IPS-18c (cell line): ENCODE data around the gene DNAJB13.

Experiments
- H3K4me3 ChIP-seq: 2 replicates; pipeline ENCODE4 v1.7.0; 2013; ENCODE audit warnings: low read depth, mild to moderate bottlenecking, low read length, moderate library complexity; ENCODE audit not compliant: insufficient read depth
- H3K9me3 ChIP-seq: one replicate; pipeline ENCODE4 v1.6.1; 2013; ENCODE audit warnings: mild to moderate bottlenecking, low read length, moderate library complexity; ENCODE audit not compliant: control insufficient read depth, insufficient read depth

Gene DNAJB13

GRCh38 chr11:73988227-73988626 lies 37.4 kb downstream of the DNAJB13 start:
- H3K4me3 ChIP-seq = no peak overlapping the region
- no peaks in the 10 kb centered on the region for H3K9me3 ChIP-seq

- Histone ChIP-seq H3K4me3 (no peak overlapping the region), H3K9me3 (no peaks in the 10 kb centered on the region)
Measured at GRCh38 chr11:73989156-73989555, 38.3 kb downstream of the DNAJB13 start.

GRCh38 chr11:73990730-73991129 lies 39.9 kb downstream of the DNAJB13 start:
- Histone ChIP-seq H3K4me3 (no peak overlapping the region), H3K9me3 (no peaks in the 10 kb centered on the region)

- H3K4me3 ChIP-seq = no peak overlapping the region
- no peaks in the 10 kb centered on the region for H3K9me3 ChIP-seq
Measured at GRCh38 chr11:73991471-73992006, 40.7 kb downstream of the DNAJB13 start.

GRCh38 chr11:73995247-73995646 lies 44.4 kb downstream of the DNAJB13 start:
- H3K4me3 ChIP-seq = no peak overlapping the region
- no peaks in the 10 kb centered on the region for H3K9me3 ChIP-seq

GRCh38 chr11:73995731-73996130 lies 44.9 kb downstream of the DNAJB13 start:
- H3K4me3 ChIP-seq = no peak overlapping the region

GRCh38 chr11:73996161-73996747 lies 45.4 kb downstream of the DNAJB13 start:
- H3K4me3 ChIP-seq = no peak overlapping the region
- H3K9me3 ChIP-seq = no peaks in the 10 kb centered on the region

More at GRCh38 chr11:73995731-73996130, 44.9 kb downstream of the DNAJB13 start:
- H3K9me3 ChIP-seq = no peaks in the 10 kb centered on the region

- Histone ChIP-seq H3K9me3 (no peaks in the 10 kb centered on the region), H3K4me3 (no peak overlapping the region)
Measured at GRCh38 chr11:73997120-73997770, 46.4 kb downstream of the DNAJB13 start.

GRCh38 chr11:73998846-73999575 lies 48.2 kb downstream of the DNAJB13 start:
- H3K9me3 ChIP-seq = peaks cover 2% of the 10 kb centered on the region
- no peak overlapping the region for H3K4me3 ChIP-seq

- Histone ChIP-seq H3K4me3 (no peak overlapping the region), H3K9me3 (peaks cover 2% of the 10 kb centered on the region)
Measured at GRCh38 chr11:73999581-74000306, 48.9 kb downstream of the DNAJB13 start.

- peaks cover 2% of the 10 kb centered on the region for H3K9me3 ChIP-seq
- H3K4me3 ChIP-seq = no peak overlapping the region
Measured at GRCh38 chr11:74000307-74001133, 49.7 kb downstream of the DNAJB13 start.

- H3K9me3 ChIP-seq = peaks cover 2% of the 10 kb centered on the region
- no peak overlapping the region; the same call in 1 of the 2 replicates for H3K4me3 ChIP-seq
Measured at GRCh38 chr11:74001822-74002286, 51.0 kb downstream of the DNAJB13 start.

GRCh38 chr11:74002832-74003231 lies 52.0 kb downstream of the DNAJB13 start:
- Histone ChIP-seq H3K9me3 (peaks cover 2% of the 10 kb centered on the region), H3K4me3 (no peak overlapping the region)

- no peak overlapping the region for H3K4me3 ChIP-seq
Measured at GRCh38 chr11:74004046-74004695, 53.3 kb downstream of the DNAJB13 start.

GRCh38 chr11:74004759-74005615 lies 54.2 kb downstream of the DNAJB13 start:
- Histone ChIP-seq H3K4me3 (no peak overlapping the region), H3K9me3 (peaks cover 2% of the 10 kb centered on the region)

More at GRCh38 chr11:74004046-74004695, 53.3 kb downstream of the DNAJB13 start:
- peaks cover 2% of the 10 kb centered on the region for H3K9me3 ChIP-seq
